ENCODE results near the gene MGAT4B. TPM values are rescaled to one million over a fixed set of nuclear protein-coding genes. Genes with fewer than 3 reads are reported as not detected.
A peak's percentile ranks its signal among the peaks of the same experiment; 100 is the strongest.

The MGAT4B gene
- total and polyA plus RNA-seq, 2 of the 13 experiments (the other 11 are each of a cell fraction or from before 2014, with no cell fraction given): 93.5 to 130 TPM

DNA sequence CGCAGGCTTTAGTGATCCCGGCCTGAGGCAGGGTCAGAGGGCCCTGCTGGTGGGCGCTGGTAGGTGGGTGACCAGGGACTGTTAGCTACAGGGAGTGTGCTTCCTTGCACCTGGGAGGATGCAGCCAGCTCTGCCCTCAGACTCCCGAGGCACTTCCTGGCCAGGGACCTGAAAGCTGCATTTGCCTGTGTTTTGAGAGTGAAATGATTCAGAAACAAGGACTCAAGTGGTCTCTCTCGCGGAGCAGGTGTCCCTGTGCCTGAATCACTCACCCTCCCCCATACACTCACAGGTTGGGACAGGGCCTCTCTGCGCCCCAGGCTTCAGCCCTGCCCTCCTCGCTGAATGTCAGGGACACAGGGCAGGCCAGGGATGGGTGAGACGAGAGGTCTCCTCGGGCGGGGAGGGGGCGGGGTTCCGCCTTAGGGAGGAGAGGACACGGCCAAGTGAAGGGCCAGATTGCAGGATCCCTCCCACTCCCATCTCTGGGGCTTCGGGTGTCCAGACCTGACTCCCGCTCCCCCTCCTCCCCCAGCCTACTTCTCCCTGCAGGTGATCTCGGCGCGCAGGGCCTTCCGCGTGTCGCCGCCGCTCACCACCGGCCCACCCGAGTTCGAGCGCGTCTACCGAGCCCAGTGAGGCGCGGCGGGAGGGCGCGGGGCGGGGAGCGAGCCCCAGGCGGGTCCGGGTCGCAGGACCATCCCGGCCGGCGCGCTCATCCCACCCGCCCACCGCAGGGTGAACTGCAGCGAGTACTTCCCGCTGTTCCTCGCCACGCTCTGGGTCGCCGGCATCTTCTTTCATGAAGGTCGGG is 11.4 kb downstream of the MGAT4B start (continued):
- TF ChIP-seq, protein P1, sequence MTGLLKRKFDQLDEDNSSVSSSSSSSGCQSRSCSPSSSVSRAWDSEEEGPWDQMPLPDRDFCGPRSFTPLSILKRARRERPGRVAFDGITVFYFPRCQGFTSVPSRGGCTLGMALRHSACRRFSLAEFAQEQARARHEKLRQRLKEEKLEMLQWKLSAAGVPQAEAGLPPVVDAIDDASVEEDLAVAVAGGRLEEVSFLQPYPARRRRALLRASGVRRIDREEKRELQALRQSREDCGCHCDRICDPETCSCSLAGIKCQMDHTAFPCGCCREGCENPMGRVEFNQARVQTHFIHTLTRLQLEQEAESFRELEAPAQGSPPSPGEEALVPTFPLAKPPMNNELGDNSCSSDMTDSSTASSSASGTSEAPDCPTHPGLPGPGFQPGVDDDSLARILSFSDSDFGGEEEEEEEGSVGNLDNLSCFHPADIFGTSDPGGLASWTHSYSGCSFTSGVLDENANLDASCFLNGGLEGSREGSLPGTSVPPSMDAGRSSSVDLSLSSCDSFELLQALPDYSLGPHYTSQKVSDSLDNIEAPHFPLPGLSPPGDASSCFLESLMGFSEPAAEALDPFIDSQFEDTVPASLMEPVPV (CRISPR knock-in tag; IDR thresholded peaks at IDR 0.05): peak; percentile 12; the same call in 1 of the 2 replicates
- no peak for TF ChIP-seq ZNF17 (CRISPR knock-in tag; IDR thresholded peaks at IDR 0.05)
- TF ChIP-seq ZBTB1 (CRISPR knock-in tag; IDR thresholded peaks at IDR 0.05; ENCODE audit: borderline replicate concordance): no peak
- TF ChIP-seq EZH2 (conservative IDR thresholded peaks at IDR 0.05; ENCODE audit: low read depth, low read length): no peak
- TF ChIP-seq, protein P2, sequence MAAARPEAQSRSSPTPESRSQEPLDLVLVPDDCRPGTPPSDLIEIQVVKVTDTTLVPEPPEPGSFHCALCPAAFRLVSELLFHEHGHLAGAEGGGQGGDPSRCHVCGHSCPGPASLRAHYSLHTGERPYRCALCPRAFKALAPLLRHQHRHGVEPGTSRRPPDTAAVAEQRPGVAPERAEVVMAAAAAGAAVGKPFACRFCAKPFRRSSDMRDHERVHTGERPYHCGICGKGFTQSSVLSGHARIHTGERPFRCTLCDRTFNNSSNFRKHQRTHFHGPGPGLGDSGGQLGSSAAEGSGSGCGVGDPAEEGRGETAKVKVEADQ (CRISPR knock-in tag; IDR thresholded peaks at IDR 0.05; ENCODE audit: borderline replicate concordance): no peak
- TF ChIP-seq NR2F1 (CRISPR knock-in tag; IDR thresholded peaks at IDR 0.05): no peak
- TF ChIP-seq NFKBIZ (CRISPR knock-in tag; IDR thresholded peaks at IDR 0.05): no peak
- TF ChIP-seq, protein P3, sequence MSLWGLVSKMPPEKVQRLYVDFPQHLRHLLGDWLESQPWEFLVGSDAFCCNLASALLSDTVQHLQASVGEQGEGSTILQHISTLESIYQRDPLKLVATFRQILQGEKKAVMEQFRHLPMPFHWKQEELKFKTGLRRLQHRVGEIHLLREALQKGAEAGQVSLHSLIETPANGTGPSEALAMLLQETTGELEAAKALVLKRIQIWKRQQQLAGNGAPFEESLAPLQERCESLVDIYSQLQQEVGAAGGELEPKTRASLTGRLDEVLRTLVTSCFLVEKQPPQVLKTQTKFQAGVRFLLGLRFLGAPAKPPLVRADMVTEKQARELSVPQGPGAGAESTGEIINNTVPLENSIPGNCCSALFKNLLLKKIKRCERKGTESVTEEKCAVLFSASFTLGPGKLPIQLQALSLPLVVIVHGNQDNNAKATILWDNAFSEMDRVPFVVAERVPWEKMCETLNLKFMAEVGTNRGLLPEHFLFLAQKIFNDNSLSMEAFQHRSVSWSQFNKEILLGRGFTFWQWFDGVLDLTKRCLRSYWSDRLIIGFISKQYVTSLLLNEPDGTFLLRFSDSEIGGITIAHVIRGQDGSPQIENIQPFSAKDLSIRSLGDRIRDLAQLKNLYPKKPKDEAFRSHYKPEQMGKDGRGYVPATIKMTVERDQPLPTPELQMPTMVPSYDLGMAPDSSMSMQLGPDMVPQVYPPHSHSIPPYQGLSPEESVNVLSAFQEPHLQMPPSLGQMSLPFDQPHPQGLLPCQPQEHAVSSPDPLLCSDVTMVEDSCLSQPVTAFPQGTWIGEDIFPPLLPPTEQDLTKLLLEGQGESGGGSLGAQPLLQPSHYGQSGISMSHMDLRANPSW (CRISPR knock-in tag; IDR thresholded peaks at IDR 0.05; ENCODE audit: borderline replicate concordance): no peak
- no peak for TF ChIP-seq ZNF207 (IDR thresholded peaks at IDR 0.05; ENCODE audit: borderline replicate concordance)
- no peak for TF ChIP-seq SOX5 (CRISPR knock-in tag; IDR thresholded peaks at IDR 0.05; ENCODE audit: borderline replicate concordance)
- TF ChIP-seq, protein P4, sequence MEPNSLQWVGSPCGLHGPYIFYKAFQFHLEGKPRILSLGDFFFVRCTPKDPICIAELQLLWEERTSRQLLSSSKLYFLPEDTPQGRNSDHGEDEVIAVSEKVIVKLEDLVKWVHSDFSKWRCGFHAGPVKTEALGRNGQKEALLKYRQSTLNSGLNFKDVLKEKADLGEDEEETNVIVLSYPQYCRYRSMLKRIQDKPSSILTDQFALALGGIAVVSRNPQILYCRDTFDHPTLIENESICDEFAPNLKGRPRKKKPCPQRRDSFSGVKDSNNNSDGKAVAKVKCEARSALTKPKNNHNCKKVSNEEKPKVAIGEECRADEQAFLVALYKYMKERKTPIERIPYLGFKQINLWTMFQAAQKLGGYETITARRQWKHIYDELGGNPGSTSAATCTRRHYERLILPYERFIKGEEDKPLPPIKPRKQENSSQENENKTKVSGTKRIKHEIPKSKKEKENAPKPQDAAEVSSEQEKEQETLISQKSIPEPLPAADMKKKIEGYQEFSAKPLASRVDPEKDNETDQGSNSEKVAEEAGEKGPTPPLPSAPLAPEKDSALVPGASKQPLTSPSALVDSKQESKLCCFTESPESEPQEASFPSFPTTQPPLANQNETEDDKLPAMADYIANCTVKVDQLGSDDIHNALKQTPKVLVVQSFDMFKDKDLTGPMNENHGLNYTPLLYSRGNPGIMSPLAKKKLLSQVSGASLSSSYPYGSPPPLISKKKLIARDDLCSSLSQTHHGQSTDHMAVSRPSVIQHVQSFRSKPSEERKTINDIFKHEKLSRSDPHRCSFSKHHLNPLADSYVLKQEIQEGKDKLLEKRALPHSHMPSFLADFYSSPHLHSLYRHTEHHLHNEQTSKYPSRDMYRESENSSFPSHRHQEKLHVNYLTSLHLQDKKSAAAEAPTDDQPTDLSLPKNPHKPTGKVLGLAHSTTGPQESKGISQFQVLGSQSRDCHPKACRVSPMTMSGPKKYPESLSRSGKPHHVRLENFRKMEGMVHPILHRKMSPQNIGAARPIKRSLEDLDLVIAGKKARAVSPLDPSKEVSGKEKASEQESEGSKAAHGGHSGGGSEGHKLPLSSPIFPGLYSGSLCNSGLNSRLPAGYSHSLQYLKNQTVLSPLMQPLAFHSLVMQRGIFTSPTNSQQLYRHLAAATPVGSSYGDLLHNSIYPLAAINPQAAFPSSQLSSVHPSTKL (CRISPR knock-in tag; IDR thresholded peaks at IDR 0.05): no peak; the same call in 1 of the 2 replicates
- no peak for TF ChIP-seq ZNF660 (CRISPR knock-in tag; IDR thresholded peaks at IDR 0.05; ENCODE audit: borderline replicate concordance, low read depth)
- TF ChIP-seq TCF7L2 (IDR thresholded peaks at IDR 0.05; ENCODE audit: low read depth, low read length): no peak
- TF ChIP-seq, protein P5, sequence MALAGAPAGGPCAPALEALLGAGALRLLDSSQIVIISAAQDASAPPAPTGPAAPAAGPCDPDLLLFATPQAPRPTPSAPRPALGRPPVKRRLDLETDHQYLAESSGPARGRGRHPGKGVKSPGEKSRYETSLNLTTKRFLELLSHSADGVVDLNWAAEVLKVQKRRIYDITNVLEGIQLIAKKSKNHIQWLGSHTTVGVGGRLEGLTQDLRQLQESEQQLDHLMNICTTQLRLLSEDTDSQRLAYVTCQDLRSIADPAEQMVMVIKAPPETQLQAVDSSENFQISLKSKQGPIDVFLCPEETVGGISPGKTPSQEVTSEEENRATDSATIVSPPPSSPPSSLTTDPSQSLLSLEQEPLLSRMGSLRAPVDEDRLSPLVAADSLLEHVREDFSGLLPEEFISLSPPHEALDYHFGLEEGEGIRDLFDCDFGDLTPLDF (CRISPR knock-in tag; IDR thresholded peaks at IDR 0.05): no peak
- no peak for TF ChIP-seq ZNF672 (CRISPR knock-in tag; IDR thresholded peaks at IDR 0.05)
- no peak for TF ChIP-seq NR2F6 (IDR thresholded peaks at IDR 0.05)
- TF ChIP-seq NR2F6 (CRISPR knock-in tag; IDR thresholded peaks at IDR 0.05): no peak
- TF ChIP-seq ZMYM3 (CRISPR knock-in tag; IDR thresholded peaks at IDR 0.05): no peak

Measured in HepG2 (cell line).